ENCODE measurements around the gene ARID4B.
"Not testable (repeated sequence)": the region's sequence is repeated elsewhere in the genome, so short reads cannot be mapped to it uniquely, and the experiment has no call there.

ARID4B gene

DNA sequence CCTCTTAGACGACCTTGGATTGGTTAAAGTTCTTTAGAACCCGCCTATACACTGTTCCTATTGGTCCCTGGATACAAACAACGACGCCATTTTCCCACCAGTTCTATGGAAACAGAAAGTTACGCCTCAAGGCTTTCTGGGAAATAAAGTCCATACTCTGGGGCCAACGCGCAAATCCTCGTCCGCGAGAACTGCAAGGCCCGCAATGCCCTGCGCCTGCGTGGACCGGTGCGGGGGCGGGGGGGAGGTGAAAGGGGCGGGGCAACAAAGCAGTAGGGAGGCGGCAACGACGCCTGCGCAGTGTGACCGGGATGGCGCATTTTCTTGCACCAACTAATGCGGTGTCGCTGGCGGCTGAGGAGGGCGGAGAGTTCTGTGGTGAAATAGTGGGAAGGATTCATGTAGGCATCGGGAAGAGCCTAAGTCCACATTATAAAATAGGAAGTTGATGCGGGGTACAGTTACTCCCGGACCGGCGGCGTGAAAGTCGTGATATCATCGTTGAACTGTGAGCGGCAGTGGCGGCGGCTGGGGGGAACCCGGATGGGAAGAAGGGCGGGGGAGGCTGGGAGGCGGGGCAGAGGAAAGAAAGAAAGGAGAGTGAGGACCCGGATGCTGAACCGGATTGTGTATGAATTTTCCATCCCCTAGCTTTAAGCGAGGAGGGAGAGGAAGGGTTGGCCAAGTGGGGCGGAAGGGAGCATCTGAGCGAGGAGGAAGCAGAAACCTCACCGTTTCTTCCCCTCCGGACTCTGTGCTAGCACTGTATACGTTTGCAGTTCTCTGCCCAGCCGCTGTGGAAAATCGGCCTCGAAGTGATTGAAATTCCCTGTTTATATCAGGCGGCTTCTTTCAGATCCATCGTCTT lies 526 bp upstream of the ARID4B start, which contains the start of gene GGPS1:
Gene GGPS1, plus strand, starts transcription at position 300 of the 868 bp plus-strand sequence. CDS start 6,695 bp downstream, outside the sequence.
- DNase-seq (ENCODE audit: low read depth, low spot score): peak; percentile 99

DNA sequence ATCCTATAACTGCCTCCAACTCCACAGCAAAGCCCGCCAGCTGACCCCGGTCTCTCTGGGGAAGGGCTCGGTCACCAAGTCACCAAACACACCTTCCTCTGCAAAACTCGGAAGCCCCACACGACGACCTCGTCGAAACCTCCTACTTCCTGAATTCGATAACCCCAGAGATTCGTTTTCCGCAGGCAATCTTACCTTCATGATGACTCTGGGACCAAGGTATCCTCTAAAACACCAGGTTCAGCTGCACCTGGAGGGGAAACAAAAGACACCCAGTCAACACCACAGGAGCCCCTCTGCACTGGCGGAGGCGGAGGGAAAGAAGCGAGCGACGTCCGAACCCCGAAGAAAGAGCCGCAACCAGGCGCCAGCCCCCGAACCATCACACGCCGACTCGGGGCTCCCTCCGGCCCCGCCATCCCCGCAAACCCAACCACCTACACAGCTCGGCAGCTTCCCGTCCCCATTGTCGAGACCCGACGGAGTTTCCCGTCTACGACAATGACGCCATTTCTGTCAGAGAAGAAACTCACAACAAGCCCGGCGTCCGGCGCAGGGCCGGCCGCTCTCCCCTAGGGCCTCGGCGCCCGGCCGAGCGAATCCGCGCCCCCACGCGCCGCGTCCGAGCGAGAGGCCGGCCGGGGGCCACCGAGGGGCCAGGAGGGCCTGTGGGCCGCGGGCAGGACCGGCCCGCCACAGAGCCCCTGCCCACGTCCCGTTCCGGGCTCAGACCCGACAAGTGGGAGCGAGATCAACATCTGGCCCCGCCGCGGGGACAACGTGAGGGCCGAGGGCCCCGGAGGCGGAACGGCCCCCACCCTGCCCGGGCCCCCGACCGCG lies 1.0 kb downstream of the ARID4B start:
- no peak for DNase-seq (ENCODE audit: low read depth, low spot score)

DNA sequence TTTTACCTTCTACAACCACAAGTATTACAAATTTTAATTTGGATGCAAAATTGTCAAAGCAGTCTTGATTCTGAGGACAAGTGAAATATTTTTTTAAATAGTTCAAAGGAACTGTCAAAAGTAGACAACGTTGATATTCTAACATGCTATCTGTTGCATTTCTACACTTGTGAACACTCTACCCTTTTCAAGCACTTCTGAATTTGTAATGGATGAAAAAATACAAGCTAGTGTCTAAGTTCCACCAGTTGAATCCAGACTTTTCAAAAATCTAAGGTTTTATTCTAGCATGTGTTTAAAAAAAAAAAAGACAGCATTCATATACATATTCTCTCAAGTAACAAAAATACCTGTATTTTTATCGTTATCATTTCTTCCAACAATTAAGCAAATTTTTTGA lies 2.1 kb downstream of the ARID4B start:
- DNase-seq (ENCODE audit: low read depth, low spot score): no peak

DNA sequence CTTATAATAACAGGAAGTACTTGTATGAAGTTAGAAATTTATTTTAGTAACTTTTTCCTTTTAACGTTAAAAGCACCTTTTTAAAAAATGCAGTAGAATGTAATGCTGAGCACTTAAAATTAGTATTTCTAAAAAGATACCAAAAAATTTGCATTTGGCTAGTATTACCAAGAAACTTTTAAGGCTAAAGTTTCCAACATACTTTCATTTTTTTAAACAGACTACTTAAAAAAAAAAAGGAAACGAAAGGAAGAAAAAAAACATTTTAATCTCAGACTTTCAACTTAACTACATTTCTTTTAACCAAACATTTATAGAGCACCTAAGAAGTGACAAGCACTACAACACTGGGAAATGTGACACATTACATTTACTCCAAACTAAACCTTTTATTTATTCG lies 2.8 kb downstream of the ARID4B start:
- DNase-seq (ENCODE audit: low read depth, low spot score): no peak

DNA sequence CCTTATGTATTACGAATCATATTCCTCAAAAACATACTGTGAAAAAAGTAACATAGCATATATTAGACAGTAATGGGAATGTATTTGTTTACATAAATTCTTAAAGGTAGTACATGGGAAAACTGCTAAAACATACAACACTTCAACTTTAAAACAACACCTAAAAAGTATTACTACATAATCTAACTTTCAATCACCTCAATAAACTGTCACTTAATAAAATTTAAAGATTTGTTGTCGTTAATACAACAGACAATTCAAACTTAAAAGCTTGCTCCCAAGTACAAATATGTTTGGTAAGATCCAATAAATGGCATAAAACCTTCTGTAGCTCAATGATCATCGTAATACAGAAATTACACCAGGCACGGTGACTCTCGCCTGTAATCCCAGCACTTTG lies 3.7 kb downstream of the ARID4B start:
- no peak for DNase-seq (ENCODE audit: low read depth, low spot score)

DNA sequence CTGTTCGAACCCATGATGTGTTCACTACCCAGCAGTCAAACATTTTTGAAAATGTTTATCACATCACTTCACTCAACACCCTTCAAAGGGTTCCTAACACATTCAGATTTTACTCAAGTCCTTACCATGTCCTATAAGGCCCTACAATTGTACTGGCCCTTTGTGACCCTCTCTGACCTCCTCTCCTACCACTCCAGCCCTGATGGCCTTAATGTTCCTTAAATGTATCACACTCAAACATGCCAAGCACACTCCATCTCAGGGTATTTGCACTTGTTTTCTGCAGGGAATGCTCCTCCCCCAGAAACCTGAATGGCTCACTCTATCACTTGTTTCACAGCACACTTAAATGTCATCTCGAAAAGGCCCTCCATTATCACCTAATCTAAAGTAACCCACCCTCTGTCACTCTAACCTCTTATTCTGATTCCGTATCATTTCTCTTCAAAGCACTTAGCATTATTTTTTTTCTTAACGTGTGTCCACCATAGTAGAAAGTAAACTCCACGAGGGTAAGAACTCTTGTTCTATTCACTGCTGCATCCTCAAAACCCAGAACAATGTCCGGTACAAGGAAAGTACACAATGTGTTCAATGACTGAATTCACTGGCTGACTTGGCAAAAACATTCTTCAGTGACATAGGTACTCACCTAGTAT lies 7.3 kb downstream of the ARID4B start:
- DNase-seq (ENCODE audit: low read depth, low spot score): no peak

DNA sequence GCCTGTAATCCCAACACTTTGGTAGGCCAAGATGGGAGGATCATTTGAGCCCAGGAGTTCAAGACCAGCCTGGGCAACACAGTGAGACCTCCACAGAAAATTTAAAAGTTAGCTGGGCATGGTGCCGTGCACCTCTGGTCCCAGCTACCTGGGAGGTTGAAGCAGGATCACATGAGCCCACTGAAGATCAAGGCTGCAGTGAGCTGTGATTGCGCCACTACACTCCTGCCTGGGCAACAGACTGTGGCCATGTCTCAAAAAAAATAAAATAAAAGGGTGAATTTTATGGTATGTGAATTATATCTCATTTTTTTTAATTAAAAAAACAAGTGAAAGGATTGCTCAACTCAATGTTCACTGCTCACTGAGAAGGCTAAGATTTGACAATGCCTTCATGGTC lies 8.7 kb downstream of the ARID4B start:
- DNase-seq (ENCODE audit: low read depth, low spot score): no peak

- DNase-seq (ENCODE audit: low read depth, low spot score): no peak
These were observed 10.8 kb downstream of the ARID4B start for GRCh38 chr1:235317168-235317567.

DNA sequence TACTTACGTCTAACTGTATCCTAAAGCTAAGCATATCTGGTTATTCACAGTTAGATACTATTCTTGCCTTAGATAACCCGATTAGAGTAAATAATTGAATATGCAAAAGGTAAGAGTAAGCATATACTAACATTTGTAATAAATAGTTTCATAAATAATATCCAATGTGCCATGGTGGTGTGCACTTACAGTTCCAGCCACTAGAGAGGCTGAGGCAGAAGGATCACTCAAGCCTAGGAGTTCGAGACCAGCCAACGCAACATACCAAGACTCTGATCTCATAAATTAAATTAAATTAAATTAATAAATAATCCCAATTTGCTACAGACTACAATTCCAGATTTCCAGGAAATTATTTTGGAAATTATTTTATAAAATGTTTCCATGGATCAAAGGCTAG lies 12.2 kb downstream of the ARID4B start:
- no peak for DNase-seq (ENCODE audit: low read depth, low spot score)

DNA sequence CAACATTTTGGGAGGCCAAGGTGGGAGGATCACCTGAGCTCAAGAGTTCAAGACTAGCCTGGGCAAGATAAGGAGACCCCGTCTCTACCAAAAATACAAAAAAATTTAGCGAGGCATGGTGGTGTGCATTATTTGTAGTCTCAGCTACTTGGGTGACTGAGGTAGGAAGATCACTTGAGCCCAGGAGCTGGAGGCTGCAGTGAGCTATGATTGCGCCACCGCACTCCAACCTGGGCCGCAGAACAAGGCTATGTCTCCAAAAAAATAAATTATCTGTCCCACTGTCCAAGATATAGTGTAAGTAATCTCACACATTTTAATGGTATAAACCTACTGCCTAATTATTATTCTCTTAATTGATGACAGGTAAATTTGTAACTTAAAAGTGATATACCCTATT lies 12.8 kb downstream of the ARID4B start:
- no peak for DNase-seq (ENCODE audit: low read depth, low spot score)

- DNase-seq (ENCODE audit: low read depth, low spot score): no peak
These were observed 13.9 kb downstream of the ARID4B start for GRCh38 chr1:235313931-235314678.

- no peak for DNase-seq (ENCODE audit: low read depth, low spot score)
These were observed 14.7 kb downstream of the ARID4B start for GRCh38 chr1:235313262-235313661.

DNA sequence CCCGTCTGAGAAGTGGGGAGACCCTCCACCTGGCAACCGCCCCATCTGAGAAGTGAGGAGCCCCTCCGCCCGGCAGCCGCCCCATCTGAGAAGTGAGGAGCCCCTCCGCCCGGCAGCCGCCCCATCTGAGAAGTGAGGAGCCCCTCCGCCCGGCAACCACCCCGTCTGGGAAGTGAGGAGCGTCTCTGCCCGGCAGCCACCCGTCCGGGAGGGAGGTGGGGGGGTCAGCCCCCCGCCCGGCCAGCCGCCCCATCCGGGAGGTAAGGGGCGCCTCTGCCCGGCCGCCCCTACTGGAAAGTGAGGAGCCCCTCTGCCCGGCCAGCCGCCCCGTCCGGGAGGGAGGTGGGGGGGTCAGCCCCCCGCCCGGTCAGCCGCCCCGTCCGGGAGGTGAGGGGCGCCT lies 18.8 kb downstream of the ARID4B start:
- not testable (repeated sequence) for DNase-seq (ENCODE audit: low read depth, low spot score)

DNA sequence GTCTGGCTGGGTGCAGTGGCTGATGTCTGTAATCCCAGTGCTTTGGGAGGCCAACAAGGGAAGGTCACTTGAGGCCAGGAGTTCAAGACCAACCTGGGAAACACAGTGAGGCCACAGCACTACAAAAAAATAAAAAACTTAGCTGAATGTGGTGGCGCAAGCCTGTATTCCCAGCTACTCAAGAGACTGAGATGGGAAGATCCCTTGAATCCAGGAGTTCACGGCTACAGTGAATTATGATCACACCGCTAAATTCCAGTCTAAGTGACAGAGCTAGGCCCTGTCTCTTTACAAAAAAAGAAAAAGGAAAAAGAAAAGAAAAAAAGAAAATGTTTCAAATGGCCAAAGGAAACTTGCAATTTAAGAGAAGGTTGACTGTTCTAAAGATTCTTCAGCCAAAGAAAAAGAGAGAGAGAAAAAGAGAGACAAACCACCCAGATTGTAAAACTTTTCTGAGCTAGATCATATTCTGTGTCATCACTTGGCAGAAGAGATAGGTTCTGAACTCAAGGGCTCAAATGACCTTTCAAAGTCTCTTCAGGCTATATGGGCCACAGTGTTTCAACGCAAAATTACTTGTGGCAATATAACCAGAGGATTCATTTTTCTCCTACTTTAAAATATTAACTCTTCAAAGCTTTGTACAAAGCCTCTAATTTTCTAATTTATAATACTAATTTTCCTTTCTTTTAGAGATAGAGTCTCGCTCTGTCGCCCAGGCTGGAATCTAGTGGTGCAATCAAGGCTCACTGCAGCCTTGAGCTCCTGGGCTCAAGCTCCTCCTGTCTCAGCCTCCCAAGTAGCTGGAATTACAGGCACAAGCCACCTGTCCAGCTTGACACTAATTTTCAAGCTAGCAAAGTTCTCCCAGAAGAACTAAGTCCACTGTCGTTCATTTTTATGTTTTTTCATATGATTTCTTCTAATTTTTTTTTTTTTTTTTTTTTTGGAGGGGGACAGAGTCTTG lies 20.5 kb downstream of the ARID4B start:
- DNase-seq (ENCODE audit: low read depth, low spot score): no peak

DNA sequence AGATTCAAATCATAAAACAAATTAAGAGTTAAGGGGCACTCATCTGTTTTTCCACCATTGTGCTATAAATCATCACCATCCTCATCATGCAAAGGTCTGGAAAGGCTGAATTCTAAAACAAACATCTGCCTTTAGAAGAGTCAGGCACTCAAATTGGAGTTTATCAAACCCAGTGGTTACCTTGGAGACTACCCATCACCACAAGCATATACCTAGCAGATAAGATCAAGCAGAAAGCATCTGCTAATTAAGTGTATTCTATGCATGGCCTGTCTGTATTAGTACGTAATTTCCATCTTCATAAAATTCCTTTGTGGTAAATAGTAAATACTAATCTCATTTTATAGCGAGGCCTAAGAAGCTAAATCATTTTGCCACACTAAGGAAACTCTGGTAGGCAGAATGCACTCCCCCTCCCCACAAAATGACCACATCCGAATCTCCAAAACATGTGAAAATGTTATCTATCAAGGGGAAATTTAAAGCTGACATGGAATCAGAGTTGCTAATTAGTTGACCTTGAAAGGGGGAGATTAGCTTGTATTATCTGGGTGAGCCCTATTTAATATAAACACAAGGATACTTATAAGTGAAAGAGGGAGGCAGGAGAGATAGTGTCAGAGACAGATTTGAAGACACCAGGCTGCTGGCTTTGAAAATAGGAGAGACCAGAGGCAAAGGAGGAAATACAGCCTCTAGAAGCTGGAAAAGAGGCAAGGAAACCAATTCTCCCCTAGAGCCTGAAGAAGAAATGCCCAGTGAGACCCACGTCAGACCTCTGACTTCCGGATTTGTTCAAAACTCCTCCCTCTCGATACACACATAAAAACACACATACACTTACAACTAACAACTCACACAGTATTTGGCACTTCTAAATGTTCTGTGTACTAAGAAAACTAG lies 23.2 kb downstream of the ARID4B start:
- no peak for DNase-seq (ENCODE audit: low read depth, low spot score)

DNA sequence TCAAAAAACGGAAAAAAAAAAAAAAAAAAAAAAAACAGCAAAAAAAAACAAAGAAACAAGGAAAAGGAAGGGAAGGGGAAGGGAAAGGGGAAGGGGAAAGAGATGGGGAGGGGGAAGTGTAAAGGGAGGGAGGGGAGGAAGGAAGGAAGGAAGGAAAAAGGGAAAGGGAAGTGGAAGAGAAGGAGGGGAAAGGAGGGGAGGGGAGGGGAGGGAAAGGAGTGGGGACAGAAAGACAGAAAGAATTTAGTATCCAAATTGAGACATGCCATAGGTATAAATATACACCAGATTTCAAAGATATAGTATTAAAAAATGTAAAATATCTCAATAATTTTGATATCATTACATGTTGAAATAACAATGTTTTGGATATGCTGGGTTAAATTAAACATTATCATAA lies 25.8 kb downstream of the ARID4B start:
- DNase-seq (ENCODE audit: low read depth, low spot score): no peak

- DNase-seq (ENCODE audit: low read depth, low spot score): no peak
These were observed 28.7 kb downstream of the ARID4B start for GRCh38 chr1:235299169-235299858.

GRCh38 chr1:235298758-235299157 lies 29.2 kb downstream of the ARID4B start:
- no peak for DNase-seq (ENCODE audit: low read depth, low spot score)

- no peak for DNase-seq (ENCODE audit: low read depth, low spot score)
These were observed 30.4 kb downstream of the ARID4B start for GRCh38 chr1:235297579-235297978.

Data from smooth muscle cell of the brain vasculature (primary cell).